ENCODE data around the gene PGS1.

DNA sequence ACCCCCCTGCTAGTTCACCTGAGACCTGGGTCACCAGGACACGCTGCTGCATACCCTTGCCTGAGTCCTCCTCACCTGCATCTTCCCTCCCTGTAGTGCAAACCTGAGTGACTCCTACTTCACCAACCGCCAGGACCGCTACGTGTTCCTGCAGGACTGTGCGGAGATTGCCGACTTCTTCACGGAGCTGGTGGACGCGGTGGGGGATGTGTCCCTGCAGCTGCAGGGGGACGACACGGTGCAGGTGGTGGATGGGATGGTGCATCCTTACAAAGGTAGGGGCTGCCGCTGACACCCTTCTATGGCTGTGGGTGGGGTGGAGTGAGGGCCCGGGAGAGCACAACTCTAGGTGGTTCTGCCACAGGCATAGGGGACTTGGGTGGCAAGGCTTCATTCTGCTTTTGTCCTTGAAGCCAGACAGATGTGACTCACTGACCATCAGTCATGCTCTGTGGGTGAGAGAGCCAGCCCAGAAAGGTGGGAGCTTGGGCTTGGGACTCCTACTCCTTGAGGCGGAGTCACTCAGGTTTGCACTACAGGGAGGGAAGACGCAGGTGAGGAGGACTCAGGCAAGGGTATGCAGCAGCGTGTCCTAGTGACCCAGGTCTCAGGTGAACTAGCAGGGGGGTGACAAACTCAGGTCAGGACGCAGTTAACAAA, 22.3 kb downstream of the PGS1 start:
- TF ChIP-seq POLR2A (IDR thresholded peaks at IDR 0.05) (no peak), CTCF (IDR thresholded peaks at IDR 0.05) (no peak), POLR2AphosphoS5 (IDR thresholded peaks at IDR 0.05; ENCODE audit: insufficient read depth in 1 of 2, low read depth in 1 of 2) (no peak)
